ENCODE data around the gene GPC6. TPM values are rescaled to one million over a fixed set of nuclear protein-coding genes. Genes with fewer than 3 reads are reported as not detected.

The GPC6 gene
- total RNA-seq, 2 experiments from 2014 or later, result not detected

GRCh38 chr13:93637852-93638251, 411.2 kb downstream of the GPC6 start:
- Histone ChIP-seq H2AFZ (ENCODE audit: low read length) (no peak overlapping the region), H3K79me2 (ENCODE audit: insufficient read depth, low read depth, low read length) (no peaks in the 10 kb centered on the region), H3K9me2 (ENCODE audit: insufficient read depth, low read length) (no peaks in the 10 kb centered on the region), H3K4me3 (ENCODE audit: low read depth, low read length, poor library complexity, severe bottlenecking) (no peak overlapping the region), H4K20me1 (ENCODE audit: insufficient read depth, low read length) (no peaks in the 10 kb centered on the region), H3K27ac (ENCODE audit: low read depth, low read length, poor library complexity, severe bottlenecking) (no peak overlapping the region), H3K4me2 (ENCODE audit: low read length) (no peak overlapping the region), H3K36me3 (ENCODE audit: insufficient read depth, low read length) (no peaks in the 10 kb centered on the region), H3K9me3 (ENCODE audit: low read length) (no peaks in the 10 kb centered on the region), H3K4me1 (ENCODE audit: insufficient read depth, low read length, poor library complexity, severe bottlenecking) (no peaks in the 10 kb centered on the region)
- POLR2A ChIA-PET, result no interaction called here
- no TSS peak for BruUV-seq (replicated peaks)
- CTCF ChIA-PET (ENCODE audit: unreplicated experiment), result no interaction called here
- no peak for TF ChIP-seq CTCF (conservative IDR thresholded peaks at IDR 0.05; ENCODE audit: low read length)
- TF ChIP-seq EZH2phosphoT487 (IDR thresholded peaks at IDR 0.05; ENCODE audit: borderline replicate concordance, low read depth, low read length), result no peak
- intact Hi-C loops (cut with micrococcal nuclease; ENCODE audit: unreplicated experiment), result no loop called here
- DNase-seq (ENCODE audit: low spot score), result no peak

GRCh38 chr13:93640452-93640851, 413.8 kb downstream of the GPC6 start:
- Histone ChIP-seq H3K4me1 (ENCODE audit: insufficient read depth, low read length, poor library complexity, severe bottlenecking) (no peaks in the 10 kb centered on the region), H3K4me2 (ENCODE audit: low read length) (no peak overlapping the region), H4K20me1 (ENCODE audit: insufficient read depth, low read length) (no peaks in the 10 kb centered on the region), H3K36me3 (ENCODE audit: insufficient read depth, low read length) (no peaks in the 10 kb centered on the region), H3K79me2 (ENCODE audit: insufficient read depth, low read depth, low read length) (no peaks in the 10 kb centered on the region), H3K4me3 (ENCODE audit: low read depth, low read length, poor library complexity, severe bottlenecking) (no peak overlapping the region), H3K9me2 (ENCODE audit: insufficient read depth, low read length) (no peaks in the 10 kb centered on the region), H3K27ac (ENCODE audit: low read depth, low read length, poor library complexity, severe bottlenecking) (no peak overlapping the region), H2AFZ (ENCODE audit: low read length) (no peak overlapping the region), H3K9me3 (ENCODE audit: low read length) (no peaks in the 10 kb centered on the region)
- TF ChIP-seq EZH2phosphoT487 (IDR thresholded peaks at IDR 0.05; ENCODE audit: borderline replicate concordance, low read depth, low read length), result no peak
- no peak for TF ChIP-seq CTCF (conservative IDR thresholded peaks at IDR 0.05; ENCODE audit: low read length)
- intact Hi-C loops (cut with micrococcal nuclease; ENCODE audit: unreplicated experiment), result no loop called here
- ChIA-PET CTCF (ENCODE audit: unreplicated experiment) (no interaction called here), POLR2A (no interaction called here)
- no peak for DNase-seq (ENCODE audit: low spot score)
- BruUV-seq (replicated peaks), result no TSS peak

- BruUV-seq (replicated peaks), result no TSS peak
- Histone ChIP-seq H3K9me3 (ENCODE audit: low read length) (no peaks in the 10 kb centered on the region), H3K4me2 (ENCODE audit: low read length) (no peak overlapping the region), H2AFZ (ENCODE audit: low read length) (no peak overlapping the region), H4K20me1 (ENCODE audit: insufficient read depth, low read length) (no peaks in the 10 kb centered on the region), H3K27ac (ENCODE audit: low read depth, low read length, poor library complexity, severe bottlenecking) (no peak overlapping the region), H3K9me2 (ENCODE audit: insufficient read depth, low read length) (no peaks in the 10 kb centered on the region), H3K79me2 (ENCODE audit: insufficient read depth, low read depth, low read length) (no peaks in the 10 kb centered on the region), H3K4me1 (ENCODE audit: insufficient read depth, low read length, poor library complexity, severe bottlenecking) (no peaks in the 10 kb centered on the region), H3K36me3 (ENCODE audit: insufficient read depth, low read length) (no peaks in the 10 kb centered on the region), H3K4me3 (ENCODE audit: low read depth, low read length, poor library complexity, severe bottlenecking) (no peak overlapping the region)
- intact Hi-C loops (cut with micrococcal nuclease; ENCODE audit: unreplicated experiment), result no loop called here
- TF ChIP-seq EZH2phosphoT487 (IDR thresholded peaks at IDR 0.05; ENCODE audit: borderline replicate concordance, low read depth, low read length) (no peak), CTCF (conservative IDR thresholded peaks at IDR 0.05; ENCODE audit: low read length) (no peak)
- no peak for DNase-seq (ENCODE audit: low spot score)
- CTCF ChIA-PET (ENCODE audit: unreplicated experiment), result no interaction called here
- POLR2A ChIA-PET, result no interaction called here
Observed at GRCh38 chr13:93646245-93646644, 419.6 kb downstream of the GPC6 start.

Measured in OCI-LY7 (cell line).